AG09309 (cell line): ENCODE measurements around the gene NAV2.

ENCODE experiments used
- DNase-seq: peaks from one replicate; pipeline ENCODE4 v3.0.0-alpha.2; 2010; ENCODE audit warnings: low read depth
- H3K4me3 ChIP-seq: 2 replicates; pipeline ENCODE4 v1.5.1; 2011; ENCODE audit warnings: mild to moderate bottlenecking, low read depth, low read length, moderate library complexity; ENCODE audit not compliant: control insufficient read depth
- TF ChIP-seq, protein P1 (sequence below): IDR thresholded peaks from 2 replicates; pipeline ENCODE4 v1.5.1; 2011; ENCODE audit warnings: mild to moderate bottlenecking, low read depth, low read length, inconsistent platforms; ENCODE audit not compliant: insufficient read depth, control insufficient read depth; ENCODE audit errors: missing control alignments

NAV2 gene

DNA sequence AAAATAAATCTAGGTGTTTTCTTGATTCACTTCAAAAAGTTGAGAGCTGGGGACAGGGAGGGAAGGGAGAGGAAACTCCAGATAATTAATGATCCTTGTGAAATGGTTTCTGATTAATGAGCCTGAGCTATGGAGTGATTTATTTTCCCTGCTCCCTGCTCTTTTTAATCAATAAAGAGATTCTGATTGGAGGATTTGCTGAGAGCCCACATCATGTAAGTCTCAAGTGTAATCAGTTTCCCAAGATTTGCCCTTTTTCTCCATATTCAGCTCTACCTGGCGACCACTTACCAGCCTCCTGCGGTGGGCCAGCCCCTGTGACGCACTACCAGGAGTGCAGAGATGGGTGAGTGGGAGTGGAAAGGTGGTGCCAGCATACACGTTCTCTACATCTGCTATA, 114.0 kb downstream of the NAV2 start:
- TF ChIP-seq, protein P1, sequence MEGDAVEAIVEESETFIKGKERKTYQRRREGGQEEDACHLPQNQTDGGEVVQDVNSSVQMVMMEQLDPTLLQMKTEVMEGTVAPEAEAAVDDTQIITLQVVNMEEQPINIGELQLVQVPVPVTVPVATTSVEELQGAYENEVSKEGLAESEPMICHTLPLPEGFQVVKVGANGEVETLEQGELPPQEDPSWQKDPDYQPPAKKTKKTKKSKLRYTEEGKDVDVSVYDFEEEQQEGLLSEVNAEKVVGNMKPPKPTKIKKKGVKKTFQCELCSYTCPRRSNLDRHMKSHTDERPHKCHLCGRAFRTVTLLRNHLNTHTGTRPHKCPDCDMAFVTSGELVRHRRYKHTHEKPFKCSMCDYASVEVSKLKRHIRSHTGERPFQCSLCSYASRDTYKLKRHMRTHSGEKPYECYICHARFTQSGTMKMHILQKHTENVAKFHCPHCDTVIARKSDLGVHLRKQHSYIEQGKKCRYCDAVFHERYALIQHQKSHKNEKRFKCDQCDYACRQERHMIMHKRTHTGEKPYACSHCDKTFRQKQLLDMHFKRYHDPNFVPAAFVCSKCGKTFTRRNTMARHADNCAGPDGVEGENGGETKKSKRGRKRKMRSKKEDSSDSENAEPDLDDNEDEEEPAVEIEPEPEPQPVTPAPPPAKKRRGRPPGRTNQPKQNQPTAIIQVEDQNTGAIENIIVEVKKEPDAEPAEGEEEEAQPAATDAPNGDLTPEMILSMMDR = no peak
- H3K4me3 ChIP-seq = no peak overlapping the region
- no peak for DNase-seq

DNA sequence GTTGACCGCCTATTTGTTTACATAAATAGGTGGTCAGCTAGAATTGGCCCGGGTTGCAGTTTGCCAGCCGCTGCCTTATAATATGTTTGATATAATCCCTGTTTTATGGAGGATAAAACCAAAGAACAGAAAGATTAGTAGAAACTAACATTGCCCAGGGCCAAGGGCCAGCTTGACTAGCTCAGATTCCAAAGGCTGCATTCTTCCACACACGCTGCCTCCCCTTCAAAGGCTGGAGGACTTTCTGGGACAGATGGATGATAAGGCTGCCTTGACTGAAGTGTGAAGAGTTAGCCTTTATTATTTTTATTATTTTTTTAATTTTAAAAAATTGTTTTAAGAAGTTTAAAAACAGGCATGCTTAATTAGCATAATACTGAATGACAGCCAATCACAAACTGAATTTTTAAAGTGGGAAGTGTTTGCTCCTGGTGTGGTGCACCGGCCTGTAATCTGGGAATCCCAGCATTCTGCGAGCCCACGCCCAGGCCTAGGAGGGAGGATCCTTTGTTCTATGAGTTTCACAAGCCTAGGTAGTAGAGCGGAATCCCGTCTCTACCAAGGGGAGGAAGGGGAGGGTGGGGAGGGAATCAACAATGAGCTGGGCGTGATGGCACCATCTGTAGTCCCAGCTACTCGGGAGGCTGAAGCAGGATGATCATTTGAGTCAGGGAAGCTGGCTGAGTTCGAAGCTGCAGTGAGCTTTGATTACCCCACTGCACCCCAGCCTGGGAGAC, 114.9 kb downstream of the NAV2 start:
- H3K4me3 ChIP-seq = no peak overlapping the region
- TF ChIP-seq, protein P1 = no peak
- DNase-seq = no peak

DNA sequence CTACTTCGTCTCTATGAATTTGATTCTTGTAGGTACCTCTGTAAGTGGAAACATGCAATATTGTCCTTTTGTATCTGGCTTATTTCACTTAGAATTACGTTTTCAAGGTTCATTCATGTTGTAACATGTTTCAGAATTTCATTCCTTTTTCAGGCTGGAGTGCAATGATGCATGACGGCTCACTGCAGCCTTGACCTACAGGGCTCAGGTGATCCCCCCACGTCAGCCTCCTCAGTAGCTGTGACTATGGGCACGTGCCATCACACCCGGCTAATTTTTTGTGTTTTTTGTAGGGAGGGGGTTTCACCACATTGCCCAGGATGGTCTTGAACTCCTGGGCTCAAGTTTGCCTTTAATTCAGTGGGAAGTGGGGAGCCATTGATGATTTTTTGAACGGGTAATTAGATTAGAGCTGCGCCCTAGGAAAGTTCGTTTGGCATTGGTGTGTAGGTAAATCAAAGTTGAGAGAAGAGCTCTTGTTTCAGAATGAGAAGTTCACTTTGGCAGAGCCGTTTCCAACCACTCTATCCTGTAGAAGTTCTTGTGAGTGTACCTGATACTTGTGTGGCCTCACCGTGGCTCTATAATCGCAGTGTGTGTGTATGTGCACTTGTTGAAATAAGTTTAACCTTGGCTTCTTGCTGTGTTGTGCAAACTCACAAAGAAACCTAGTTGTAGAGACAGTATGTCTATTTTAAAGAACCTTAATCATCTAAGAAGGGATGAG, 115.9 kb downstream of the NAV2 start:
- H3K4me3 ChIP-seq = no peak overlapping the region
- TF ChIP-seq, protein P1 = no peak
- DNase-seq = no peak

DNA sequence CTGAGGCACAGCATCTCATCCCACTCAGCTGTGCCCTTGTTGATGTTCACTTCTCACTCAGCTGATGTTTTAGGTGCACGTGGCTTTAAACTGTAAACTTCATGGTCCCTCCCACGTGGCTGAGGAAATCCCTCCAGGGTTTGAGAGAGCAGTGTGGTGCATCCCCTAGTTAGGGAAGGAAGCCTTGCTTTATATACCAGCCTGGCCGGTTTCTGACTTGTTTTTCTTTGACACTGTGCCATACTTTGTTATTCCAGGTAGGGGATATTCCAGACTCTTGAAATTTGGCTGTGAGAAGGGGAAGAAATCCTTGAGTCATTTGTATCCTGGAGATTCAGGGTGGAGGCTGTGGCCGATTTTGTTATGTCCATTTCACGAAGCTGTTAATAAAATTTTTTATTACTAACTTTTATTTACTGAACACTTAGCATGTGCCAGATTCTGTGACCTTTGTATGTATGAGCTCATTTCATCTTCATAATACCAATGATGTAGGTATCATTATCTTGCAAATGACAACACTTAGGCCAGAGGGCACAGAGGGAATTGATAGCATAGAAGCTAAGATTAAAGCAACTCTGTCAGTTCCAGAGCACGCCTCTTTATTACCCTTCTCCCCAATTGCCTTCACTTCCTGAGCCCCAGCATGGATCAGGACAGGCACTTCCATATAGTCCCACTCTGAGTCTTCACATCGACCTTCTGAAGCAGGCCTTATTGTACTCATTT, 116.6 kb downstream of the NAV2 start:
- H3K4me3 ChIP-seq = no peak overlapping the region
- DNase-seq = no peak
- TF ChIP-seq, protein P1 = no peak

DNA sequence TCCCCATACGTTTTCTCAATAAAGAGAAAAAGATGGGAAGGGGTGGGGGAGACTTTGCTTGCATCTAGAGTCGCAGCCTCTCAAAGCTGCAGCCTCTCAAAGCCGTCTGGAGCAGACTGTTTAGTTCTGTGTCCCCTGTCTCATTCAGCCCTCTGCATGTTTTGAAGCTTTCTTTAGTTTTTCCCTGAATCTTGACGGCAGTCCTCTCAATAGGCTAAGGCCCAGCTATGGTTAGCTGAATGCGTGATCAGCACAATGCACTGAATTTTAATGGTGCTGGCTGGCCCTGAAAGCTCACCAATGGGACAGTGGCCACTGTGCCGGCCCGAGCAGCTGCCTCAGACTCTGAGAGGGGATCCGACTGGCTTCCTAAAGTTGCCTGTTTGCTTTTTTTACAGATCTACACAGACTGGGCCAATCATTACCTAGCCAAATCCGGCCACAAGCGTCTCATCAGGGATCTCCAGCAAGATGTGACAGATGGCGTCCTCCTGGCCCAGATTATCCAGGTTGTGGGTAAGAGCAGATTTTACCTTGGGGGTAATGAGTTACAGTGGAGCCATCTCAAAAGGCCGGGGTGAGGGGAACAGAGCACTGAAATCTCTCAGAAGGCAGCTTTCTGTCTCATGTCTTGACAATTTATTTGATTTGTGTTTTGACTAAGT, 119.6 kb downstream of the NAV2 start:
- no peak overlapping the region for H3K4me3 ChIP-seq
- DNase-seq = no peak
- TF ChIP-seq, protein P1 = no peak

DNA sequence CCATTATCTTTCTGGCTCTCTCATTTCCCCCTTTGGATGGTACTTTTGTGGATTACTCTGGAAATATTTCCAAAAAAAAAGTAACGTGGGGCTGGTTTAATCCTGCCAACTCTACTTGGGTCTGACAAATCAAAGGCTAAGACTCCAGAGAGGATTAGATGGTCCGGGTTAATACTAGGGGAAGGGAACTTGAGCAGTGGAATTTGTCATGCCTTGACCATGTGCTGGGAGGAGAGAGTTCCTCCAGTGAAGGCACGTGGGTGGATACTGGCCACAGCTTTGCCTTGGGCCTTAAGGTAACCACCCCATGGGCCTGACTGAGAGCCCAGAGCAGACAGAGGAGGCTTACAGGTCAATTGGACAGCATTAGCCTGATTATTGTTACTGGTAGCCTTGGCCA, 120.3 kb downstream of the NAV2 start:
- TF ChIP-seq, protein P1 = no peak
- no peak for DNase-seq
- H3K4me3 ChIP-seq = no peak overlapping the region
